Osteocyte (in vitro differentiated cells): ENCODE measurements around the gene SPRR2G. TPM values are rescaled to one million over a fixed set of nuclear protein-coding genes. Genes with fewer than 3 reads are reported as not detected.
"Not testable (repeated sequence)": the region's sequence is repeated elsewhere in the genome, so short reads cannot be mapped to it uniquely, and the experiment has no call there.

Experiments
- DNase-seq: peaks from one replicate; pipeline ENCODE4 v3.0.0; 2021; ENCODE audit warnings: mixed read lengths; ENCODE audit not compliant: unreplicated experiment; ENCODE audit errors: extremely low spot score
- H3K27ac Mint-ChIP-seq: one replicate; pipeline ENCODE4 v1.8.0; 2021; ENCODE audit warnings: mild to moderate bottlenecking, mixed read lengths; ENCODE audit not compliant: unreplicated experiment
- H3K27me3 Mint-ChIP-seq: one replicate; pipeline ENCODE4 v1.8.0; 2021; ENCODE audit warnings: mixed read lengths; ENCODE audit not compliant: unreplicated experiment
- H3K36me3 Mint-ChIP-seq: one replicate; pipeline ENCODE4 v1.8.0; 2021; ENCODE audit warnings: mixed read lengths; ENCODE audit not compliant: unreplicated experiment
- H3K4me1 Mint-ChIP-seq: one replicate; pipeline ENCODE4 v1.8.0; 2021; ENCODE audit warnings: mixed read lengths; ENCODE audit not compliant: unreplicated experiment
- H3K4me3 Mint-ChIP-seq: one replicate; pipeline ENCODE4 v1.8.0; 2021; ENCODE audit warnings: mild to moderate bottlenecking, moderate library complexity, mixed read lengths; ENCODE audit not compliant: unreplicated experiment
- H3K9me3 Mint-ChIP-seq: one replicate; pipeline ENCODE4 v1.8.0; 2021; ENCODE audit warnings: mixed read lengths; ENCODE audit not compliant: unreplicated experiment
- CTCF ChIP-seq: fragments of 200-600 bp; sonication (generic); IDR thresholded peaks from 2 replicates; pipeline ENCODE4 v1.5.0; 2021; ENCODE audit warnings: antibody characterized with exemption, mild to moderate bottlenecking, moderate library complexity
- long read RNA-seq: library from polyadenylated mRNA; unstranded; transcript quantifications from one replicate; pipeline ENCODE4 v2.0.0, GENCODE V29; 2021
- total RNA-seq: library from RNA; stranded (reverse); gene quantifications from 2 replicates; pipeline ENCODE4 v1.2.1, GENCODE V29; 2021

The SPRR2G gene
- total RNA-seq, result not detected in 2 replicates
- long read RNA-seq, result 0 reads

- no peak for TF ChIP-seq CTCF
- no peaks in the 10 kb centered on the region for H3K4me1 Mint-ChIP-seq
- H3K36me3 Mint-ChIP-seq, result no peaks in the 10 kb centered on the region
- no peak for DNase-seq
- no peaks in the 10 kb centered on the region for H3K27me3 Mint-ChIP-seq
- H3K9me3 Mint-ChIP-seq, result no peaks in the 10 kb centered on the region
- no peak within 1 kb of the TSS for H3K27ac Mint-ChIP-seq
- no peak within 1 kb of the TSS for H3K4me3 Mint-ChIP-seq
Measured at GRCh38 chr1:153150846-153151245, at the start of gene SPRR2G. SPRR2G (minus strand) TSS chr1:153150890; CDS start chr1:153150110, 780 bp downstream.

- Mint-ChIP-seq H3K4me1 (no peaks in the 10 kb centered on the region), H3K27me3 (no peaks in the 10 kb centered on the region), H3K4me3 (no peak overlapping the region), H3K36me3 (no peaks in the 10 kb centered on the region), H3K27ac (no peak overlapping the region), H3K9me3 (no peaks in the 10 kb centered on the region)
- TF ChIP-seq CTCF, result no peak
- DNase-seq, result no peak
Measured at GRCh38 chr1:153195216-153195615, 44.5 kb upstream of the SPRR2G start.

GRCh38 chr1:153194331-153195050, 43.8 kb upstream of the SPRR2G start:
- TF ChIP-seq CTCF, result no peak
- H3K9me3 Mint-ChIP-seq, result no peaks in the 10 kb centered on the region
- H3K27me3 Mint-ChIP-seq, result no peaks in the 10 kb centered on the region
- no peak for DNase-seq
- no peaks in the 10 kb centered on the region for H3K4me1 Mint-ChIP-seq
- no peaks in the 10 kb centered on the region for H3K36me3 Mint-ChIP-seq
- no peak overlapping the region for H3K4me3 Mint-ChIP-seq
- H3K27ac Mint-ChIP-seq, result no peak overlapping the region

GRCh38 chr1:153192697-153193096, 42.0 kb upstream of the SPRR2G start:
- no peaks in the 10 kb centered on the region for H3K4me1 Mint-ChIP-seq
- DNase-seq, result no peak
- H3K36me3 Mint-ChIP-seq, result no peaks in the 10 kb centered on the region
- H3K4me3 Mint-ChIP-seq, result no peak overlapping the region
- no peaks in the 10 kb centered on the region for H3K27me3 Mint-ChIP-seq
- TF ChIP-seq CTCF, result no peak
- H3K9me3 Mint-ChIP-seq, result no peaks in the 10 kb centered on the region
- H3K27ac Mint-ChIP-seq, result no peak overlapping the region

- no peak overlapping the region for H3K4me3 Mint-ChIP-seq
- no peak for DNase-seq
- TF ChIP-seq CTCF, result no peak
- H3K4me1 Mint-ChIP-seq, result no peaks in the 10 kb centered on the region
- H3K27me3 Mint-ChIP-seq, result no peaks in the 10 kb centered on the region
- H3K27ac Mint-ChIP-seq, result no peak overlapping the region
- no peaks in the 10 kb centered on the region for H3K36me3 Mint-ChIP-seq
- H3K9me3 Mint-ChIP-seq, result peaks cover 7% of the 10 kb centered on the region
Measured at GRCh38 chr1:153190373-153190772, 39.7 kb upstream of the SPRR2G start.

GRCh38 chr1:153188301-153188700, 37.6 kb upstream of the SPRR2G start:
- not testable (repeated sequence) for H3K27ac Mint-ChIP-seq, H3K36me3 Mint-ChIP-seq, H3K9me3 Mint-ChIP-seq, H3K4me3 Mint-ChIP-seq, DNase-seq, H3K4me1 Mint-ChIP-seq, H3K27me3 Mint-ChIP-seq
